ENCODE results near the gene SNED1.
"Not testable (repeated sequence)": the region's sequence is repeated elsewhere in the genome, so short reads cannot be mapped to it uniquely, and the experiment has no call there.

SNED1 gene

DNA sequence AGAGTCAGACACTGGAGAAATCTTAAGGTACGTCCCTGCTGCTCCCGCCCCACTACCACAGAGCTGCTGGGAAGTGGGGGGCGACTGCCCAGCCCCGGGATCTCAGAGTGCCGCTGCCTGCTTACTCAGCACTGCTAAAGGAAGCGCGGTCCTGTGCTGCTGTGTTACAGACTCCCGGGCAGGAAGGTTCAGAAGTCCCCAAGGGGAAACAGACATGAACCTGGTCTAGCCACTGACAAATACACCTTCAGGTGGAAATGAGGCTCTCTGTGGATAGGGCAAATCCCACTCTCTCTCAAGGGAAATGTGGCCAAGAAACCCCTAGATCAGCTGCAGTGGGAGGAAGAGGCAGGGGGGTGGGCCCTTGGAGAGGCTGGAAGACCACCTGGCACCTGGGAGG, 90.0 kb downstream of the SNED1 start:
- DNase-seq: no peak

DNA sequence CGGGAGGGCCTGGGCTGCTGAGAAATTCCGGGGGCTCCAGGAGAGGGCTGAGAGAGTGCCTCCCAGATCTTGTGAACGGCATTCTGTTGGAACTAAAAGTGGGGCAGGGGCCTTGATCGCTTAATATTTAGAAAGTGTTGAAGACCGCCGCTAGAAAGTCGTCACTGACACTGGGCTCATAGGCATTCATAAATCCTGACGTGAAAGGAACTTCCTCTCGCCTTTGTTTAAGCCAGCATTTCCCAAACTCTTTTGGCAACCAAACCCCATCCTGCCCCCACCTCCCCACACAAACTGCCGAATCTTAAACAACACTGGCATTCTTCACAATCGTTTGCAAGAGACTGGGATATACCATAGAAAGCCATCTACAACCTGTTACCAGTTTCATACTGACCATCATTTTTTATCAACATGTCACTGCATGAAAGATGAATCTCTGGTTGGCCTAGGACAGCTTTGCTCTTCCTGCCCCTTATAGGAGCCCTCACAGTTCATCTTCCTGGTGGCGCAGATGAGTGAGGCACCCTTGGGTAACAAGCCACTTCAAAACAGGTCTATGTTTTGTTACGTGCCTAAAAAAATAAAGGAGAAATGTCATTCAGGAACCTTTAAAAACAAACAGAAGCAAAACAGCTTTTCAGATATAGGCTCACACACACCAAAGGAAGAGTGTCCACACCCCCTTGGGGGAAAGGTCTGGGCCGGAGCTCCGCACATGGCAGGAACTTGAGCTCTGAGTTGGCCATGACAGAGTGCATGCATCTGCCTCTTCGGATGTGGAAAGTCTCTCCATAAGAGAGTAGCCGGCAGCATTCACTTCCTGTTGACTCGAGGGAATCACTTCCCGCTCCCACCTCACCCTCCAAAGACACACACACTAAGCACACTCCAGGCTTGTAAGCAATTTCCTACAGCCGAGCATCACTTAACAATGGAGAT, 90.6 kb downstream of the SNED1 start:
- DNase-seq: no peak

GRCh38 chr2:241091201-241091600, 92.8 kb downstream of the SNED1 start:
- DNase-seq: no peak

GRCh38 chr2:241091734-241092445, 93.5 kb downstream of the SNED1 start:
- no peak for DNase-seq

DNA sequence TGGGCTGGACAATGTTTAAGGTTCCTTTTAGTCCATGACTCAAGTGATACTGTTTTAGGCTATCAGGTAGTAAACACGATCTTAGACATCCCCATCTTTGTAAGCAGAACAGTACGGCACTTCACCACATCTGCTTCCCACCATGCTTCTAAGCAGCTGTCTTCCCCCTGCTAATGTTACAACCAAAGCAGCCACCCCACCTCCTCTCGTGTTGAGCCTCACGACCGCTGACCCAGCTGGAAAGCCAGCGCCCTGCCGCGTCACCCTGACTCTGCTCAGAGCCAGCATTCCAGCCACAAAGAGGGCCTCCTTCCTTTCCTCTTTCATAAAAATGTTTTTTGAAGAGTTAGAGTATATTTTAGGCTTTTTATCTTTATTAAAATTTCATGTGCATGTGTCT, 94.3 kb downstream of the SNED1 start:
- DNase-seq: no peak

DNA sequence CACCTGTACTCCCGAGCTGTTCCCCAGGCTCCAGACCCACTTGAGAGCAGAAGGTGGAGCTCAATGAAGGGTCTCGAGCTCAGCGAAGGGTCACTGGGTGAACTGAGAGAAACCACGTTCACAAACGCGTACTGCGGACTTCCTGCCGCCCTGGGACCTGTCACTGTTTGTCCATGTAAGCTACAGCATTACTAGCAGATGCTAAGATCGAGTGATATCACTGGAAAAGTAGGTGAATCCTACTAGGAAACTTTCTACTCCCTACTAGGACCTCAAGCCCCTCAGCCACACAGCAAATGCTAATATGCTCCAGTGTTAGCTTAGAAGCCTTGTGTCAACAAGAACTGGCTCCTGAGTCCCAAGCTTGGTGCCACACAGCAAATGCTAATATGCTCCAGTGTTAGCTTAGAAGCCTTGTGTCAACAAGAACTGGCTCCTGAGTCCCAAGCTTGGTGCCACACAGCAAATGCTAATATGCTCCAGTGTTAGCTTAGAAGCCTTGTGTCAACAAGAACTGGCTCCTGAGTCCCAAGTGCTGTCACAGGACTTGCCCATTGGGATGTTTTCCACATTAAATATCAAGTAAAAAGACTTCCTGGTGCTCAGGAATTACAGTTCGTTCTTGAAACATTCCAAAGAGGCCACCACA, 94.8 kb downstream of the SNED1 start:
- not testable (repeated sequence) for DNase-seq

DNA sequence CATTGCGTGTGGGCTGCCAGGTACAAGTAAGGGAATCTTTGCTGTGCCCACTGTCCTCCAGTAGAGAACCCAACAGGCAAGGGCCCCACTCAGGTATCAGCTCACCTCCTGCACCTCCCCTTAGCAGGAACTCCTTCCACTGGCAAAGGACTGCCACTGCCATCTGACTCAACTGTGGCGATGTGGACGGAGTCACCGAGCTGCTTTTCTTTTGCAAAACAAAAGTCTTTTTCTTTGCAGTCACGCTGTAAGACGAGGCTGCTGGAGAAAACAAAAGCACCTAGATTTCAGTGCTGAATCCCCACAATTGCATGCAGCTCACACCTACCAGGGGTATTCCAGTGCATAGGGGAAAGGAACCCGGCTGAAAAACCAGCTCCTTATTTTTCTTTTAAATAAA, 95.8 kb downstream of the SNED1 start:
- no peak for DNase-seq

DNA sequence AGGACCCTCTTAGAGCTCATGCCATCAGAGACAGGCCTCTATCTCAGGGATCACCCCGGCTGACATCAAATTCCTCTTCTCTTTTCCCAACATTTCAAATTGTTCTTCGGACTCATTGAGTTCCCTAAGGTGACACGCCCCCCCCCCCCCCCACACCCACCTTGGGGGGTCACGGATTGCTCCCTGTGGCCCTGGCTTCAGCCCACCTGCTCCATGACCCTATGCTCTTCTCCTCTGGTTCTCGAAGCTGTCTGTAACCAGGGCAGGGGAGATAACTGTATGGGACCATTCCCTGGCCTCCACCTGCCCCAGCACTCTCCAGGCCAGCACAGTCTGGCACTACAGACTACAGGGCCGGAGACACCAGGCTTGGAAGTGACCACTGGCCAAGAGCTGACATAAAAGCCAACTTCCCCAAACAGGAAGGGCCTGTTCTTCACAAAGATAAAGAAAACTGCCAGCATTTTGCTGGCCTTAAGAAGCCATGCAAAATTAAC, 96.6 kb downstream of the SNED1 start:
- no peak for DNase-seq

GRCh38 chr2:241095594-241096290, 97.3 kb downstream of the SNED1 start:
- no peak for DNase-seq

DNA sequence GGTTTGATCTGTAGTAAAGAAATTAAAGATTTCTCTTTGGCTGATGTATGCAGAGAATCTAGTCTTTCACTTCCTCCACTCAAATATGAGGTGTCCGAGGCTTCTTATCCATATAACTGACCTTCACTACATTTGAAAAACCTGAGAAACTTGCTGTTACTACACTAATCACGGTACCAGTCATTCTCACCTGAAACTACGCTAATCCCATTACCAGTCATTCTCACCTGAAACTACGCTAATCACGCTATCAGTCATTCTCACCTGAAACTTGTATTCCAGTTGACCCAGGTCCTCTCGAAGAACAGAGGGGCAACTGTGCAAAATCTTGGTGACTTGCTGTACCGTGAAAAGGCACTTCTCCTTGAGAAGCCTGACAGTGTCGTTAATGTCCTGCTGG, 98.6 kb downstream of the SNED1 start:
- no peak for DNase-seq

DNA sequence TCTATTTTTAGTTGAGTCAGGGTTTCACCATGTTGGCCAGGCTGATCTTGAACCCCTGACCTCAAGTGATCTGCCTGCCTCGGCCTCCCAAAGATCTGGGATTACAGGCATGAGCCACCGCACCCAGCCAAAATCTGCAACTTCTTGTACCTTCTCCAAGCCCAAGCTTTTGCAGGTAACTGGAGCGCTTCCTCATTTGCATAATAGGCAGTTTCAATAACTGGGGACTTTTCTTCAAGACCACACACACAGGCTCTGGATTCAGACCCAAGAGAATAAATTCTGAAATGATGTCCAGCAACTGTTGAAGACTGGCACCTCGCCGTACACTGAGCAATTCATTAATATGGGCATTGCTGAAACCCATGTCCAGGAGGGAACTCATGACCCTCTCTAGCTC, 100.8 kb downstream of the SNED1 start:
- no peak for DNase-seq

- DNase-seq: peak; percentile 68 to 78
Measured at GRCh38 chr2:241102239-241102803, 103.9 kb downstream of the SNED1 start, which contains the start of gene MTERF4. Gene MTERF4 (minus strand): TSS chr2:241102287. CDS start chr2:241102273, 14 bp downstream.

DNA sequence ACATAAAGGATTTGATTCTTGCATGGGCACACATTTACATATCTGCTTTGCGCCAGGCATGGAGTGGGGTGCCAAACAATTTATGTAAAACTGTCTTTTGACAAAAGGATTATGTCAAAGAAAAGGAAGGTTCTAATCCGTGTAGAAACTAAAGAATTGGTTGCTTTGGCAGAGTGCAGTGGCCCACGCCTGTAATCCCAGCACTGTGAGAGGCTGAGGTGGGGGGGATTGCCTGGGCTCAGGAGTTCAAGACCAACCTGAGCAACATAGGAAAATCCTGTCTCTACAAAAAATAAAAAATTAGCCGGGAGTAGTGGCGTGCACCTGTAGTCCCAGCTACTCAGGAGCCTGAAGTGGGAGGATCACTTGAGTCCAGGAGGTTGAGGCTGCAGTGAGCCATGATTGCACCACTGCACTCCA, 104.8 kb downstream of the SNED1 start:
- DNase-seq: no peak

DNA sequence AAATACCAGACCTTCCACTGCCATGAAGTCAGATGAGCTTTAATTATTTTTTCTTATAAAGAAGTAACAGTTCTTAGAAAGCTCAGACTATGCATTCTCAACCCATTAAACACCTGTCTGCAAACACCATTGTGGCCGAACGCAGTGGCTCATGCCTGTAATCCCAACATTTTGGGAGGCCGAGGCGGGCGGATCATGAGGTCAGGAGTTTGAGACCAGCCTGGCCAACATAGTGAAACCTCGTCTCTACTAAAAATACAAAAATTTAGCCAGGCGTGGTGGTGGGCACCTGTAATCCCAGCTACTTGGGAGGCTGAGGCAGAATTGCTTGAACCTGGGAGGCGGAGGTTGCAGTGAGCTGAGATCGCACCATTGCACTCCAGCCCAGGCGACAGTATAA, 106.2 kb downstream of the SNED1 start:
- DNase-seq: not testable (repeated sequence)

GRCh38 chr2:241105641-241106040, 107.2 kb downstream of the SNED1 start:
- no peak for DNase-seq

DNA sequence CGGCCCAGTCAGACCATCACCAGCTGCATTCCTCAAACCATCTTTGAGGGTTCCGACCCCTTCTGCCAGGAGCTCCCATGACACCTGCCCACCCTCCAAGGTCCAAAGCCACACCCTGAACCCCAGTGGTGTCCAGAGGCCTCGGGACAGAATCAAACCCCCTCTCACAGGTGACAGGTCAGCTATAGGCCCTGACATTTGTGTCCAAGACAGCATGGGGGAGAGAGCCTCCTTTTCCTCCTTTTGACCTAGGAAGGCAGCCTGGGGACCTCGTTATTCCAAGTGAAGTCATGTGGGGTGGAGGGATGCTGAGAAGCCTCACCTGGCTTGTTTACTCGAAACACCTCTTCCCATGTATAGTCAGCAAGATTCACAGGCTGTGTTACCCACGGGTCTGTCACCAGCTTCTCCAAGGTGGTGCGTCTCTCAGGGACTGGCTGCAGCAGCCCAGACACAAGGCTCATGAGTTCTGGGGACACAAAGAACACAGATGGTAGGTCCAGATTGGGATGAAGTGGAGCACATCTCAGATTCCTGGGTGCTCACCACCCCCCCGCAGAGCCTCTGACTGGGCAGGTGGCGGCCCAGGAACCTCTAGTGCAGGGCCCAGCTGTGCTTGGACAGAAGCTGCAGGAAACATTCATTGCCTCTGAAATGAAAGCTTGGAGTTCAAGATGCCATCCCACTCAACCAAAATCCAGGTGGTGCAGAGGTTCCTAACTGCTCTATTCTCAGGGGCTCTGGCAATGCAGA, 108.8 kb downstream of the SNED1 start:
- no peak for DNase-seq

GRCh38 chr2:241108271-241109209, 110.1 kb downstream of the SNED1 start:
- DNase-seq: no peak

DNA sequence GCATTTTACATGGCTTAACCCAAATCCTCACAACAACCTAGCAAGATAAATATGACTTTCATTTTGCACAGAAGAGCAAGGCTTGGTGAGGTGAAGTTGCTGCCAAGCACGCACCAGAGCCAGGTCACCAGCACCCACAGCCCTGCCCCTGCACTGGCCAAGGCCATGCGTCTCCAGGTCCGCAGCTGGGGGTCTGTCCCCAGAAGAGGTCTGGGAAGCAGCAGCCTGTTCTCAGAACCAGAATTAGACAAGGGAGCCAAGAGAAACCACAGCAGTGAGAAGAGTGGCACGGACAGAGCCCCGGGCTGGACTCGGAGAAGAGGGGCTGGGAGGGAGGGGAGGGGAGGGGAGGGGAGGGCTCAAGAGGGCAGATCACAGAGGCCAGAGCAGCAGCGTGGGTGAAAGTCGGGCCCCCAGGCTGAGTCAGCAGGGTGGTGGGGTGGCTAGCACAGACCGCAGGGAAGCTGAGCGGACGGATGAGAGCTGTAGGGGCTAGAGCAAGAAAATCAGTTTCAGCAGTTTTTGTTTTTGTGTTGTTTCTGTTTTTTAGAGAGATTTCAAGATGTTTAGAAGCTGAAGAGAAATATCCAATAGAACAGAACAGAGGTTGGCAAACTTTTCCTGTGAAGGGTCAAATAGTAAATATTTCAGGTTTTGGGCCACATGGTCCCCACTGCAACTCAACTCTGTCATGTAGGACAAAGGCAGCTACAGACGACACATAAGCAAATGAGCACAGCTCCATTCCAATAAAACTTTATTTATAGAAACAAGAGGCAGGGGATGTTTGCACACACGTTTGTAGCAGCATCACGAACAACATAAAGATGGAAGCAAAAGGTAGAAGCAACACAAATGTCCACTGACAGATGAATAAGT, 111.0 kb downstream of the SNED1 start:
- DNase-seq: no peak

GRCh38 chr2:241110089-241110606, 111.7 kb downstream of the SNED1 start:
- DNase-seq: no peak
